ENCODE data around the gene PRCD.

Gene PRCD

DNA sequence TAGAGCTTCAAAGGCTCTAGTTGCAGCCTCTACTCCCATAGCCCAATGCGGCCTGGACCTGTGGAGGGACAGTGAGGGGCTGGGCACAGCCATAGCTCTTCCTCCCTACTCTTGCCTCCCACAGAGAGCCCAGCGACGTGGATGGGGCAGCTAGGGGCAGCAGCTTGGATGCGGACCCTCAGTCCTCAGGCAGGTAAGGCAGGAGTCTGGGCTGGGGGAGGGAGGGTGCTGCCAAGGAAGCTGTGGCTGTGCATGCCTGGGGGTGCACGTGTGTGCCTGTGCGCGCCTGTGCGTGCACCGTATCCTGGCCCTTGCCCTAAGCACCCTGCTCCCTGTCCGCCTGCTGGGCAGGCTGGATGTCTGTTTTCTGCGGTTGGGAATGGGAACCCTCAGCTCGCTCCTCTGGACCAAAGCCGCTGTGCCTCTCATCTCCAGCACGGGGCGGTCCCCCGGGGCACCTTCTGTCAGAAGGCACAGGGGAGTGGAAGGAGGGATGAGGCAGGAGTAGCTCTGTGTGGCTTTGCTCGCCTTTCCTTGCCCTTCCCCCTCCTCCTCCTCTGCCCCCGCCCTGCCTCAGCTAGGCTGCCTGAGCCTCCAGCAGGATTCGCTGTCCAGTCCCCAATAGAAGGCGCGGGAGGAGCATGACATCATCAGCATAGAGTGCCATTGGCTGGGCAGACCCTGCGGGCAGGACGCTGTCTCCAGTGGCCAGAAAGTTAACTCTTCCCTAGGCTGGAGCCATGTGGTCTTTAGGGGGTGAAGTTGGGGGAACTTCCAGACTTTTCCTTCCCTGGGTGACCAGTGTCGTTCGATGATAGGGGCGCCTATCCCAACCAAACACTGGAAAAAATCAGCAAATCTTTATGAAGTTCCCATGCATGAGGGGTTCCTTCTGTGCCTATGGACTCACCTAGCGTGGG lies 797 bp downstream of the PRCD start:
- no peak for DNase-seq (ENCODE audit: low read depth in 2 of 2)

DNA sequence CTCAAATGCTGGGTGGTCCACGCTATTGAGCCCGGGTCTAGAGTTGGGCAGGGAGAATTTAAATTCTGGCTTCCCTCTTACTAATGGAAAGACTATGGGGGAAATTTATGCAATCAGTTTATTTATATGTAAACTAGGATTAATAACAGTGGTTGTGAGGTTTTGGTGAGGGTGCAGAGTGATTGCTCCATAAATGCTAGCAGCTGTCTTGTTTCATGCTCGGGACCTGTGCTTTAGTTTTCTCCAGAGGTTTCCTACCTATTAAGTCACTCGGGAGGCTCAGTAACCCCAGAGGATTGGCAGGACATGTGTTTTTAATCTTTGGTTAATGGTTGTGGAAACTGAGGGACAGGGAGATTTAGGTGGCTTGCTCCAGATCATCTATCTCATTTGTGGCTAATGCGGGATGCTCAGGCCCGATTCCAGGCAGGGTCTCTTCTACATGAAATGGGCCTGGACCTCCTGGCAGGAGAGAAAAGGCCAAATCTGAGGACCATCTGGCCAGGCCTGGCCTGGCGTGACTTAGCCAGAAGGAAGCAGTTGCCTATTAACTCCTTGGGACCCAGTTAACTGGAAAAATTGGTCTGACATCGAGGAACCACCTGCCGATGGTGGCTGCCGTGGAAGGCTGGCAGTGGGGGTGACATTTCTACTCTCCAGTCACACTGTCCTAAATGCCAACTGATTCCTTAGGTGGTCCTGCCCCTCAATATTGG lies 2.1 kb downstream of the PRCD start:
- DNase-seq (ENCODE audit: low read depth in 2 of 2), result no peak

- no peak for DNase-seq (ENCODE audit: low read depth in 2 of 2)
Observed at GRCh38 chr17:76542566-76542971, 2.7 kb downstream of the PRCD start.

DNA sequence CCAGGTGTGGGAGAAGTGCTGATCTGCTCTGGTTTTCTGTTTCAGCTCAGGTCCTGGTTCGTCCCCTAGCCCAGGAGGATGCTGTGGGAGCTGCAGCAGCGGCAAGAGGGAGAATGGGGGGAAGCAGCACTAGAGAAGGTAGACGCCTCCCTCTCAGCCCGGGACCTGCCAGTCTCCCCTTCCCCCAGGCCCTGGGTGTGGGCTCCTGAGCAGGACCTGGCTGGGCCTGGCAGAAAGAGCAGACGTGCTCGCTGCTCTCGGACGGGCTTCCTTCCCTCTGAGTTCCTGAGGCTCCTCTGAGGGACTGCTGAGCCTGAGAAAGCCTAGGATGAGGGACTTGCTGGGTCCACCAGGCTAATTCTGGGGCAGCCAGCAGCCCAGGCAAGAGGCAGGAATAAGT lies 3.1 kb downstream of the PRCD start:
- DNase-seq (ENCODE audit: low read depth in 2 of 2), result no peak

DNA sequence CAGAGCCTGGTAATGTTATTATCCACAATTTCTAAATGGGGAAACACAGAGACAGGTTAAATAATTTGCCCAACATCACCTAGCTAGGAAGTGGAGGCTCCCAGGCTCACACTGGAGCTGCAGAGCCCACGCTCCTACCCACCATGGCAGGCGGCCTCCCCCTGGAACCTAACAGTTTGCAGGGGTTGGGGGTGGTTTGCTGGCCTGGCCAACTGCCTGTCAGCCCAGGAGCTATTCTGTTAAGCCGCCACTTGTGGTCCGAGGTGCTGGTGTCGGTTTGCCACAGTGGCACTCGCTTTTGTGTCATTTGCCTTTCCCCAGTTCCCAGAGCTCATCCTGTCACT lies 3.6 kb downstream of the PRCD start:
- no peak for DNase-seq (ENCODE audit: low read depth in 2 of 2)

DNA sequence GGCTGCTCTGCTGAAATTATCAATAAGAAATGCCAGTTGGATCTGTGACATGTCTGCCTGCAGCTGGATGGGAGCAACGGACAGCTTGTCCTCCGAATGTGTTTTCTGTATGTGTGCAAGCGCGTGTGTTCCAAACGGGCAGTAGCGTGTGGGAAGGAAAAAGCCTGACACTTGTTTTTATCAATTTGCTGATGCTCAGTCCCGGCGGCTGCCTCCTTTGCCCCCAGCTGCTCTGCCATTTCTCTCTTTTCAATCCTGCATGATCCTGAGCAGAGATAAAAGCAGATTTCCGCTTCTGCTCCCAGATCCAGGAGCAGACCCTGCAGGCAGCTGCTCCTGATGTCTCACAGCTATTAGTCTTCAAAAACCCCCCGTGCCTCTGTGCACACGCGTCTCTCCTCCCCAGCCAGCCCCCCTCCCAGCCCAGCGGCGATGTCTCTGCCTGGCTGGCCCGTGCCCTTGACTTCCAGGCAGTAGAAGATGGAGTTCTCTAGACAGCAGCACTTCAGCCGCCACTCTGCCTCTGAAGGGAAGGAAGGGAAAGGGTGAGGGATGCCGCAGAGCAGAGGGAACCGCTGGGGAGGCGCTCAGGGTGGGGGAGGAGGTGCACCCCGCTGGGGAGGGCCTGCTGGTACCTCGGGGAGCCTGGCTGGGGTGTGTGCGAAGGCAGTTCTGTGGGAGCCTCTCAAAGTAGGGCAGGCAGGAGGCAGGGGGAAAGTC lies 4.1 kb downstream of the PRCD start:
- no peak for DNase-seq (ENCODE audit: low read depth in 2 of 2)

- no peak for DNase-seq (ENCODE audit: low read depth in 2 of 2)
Observed at GRCh38 chr17:76544546-76545365, 4.9 kb downstream of the PRCD start.

- no peak for DNase-seq (ENCODE audit: low read depth in 2 of 2)
Observed at GRCh38 chr17:76545918-76546555, 6.2 kb downstream of the PRCD start.

DNA sequence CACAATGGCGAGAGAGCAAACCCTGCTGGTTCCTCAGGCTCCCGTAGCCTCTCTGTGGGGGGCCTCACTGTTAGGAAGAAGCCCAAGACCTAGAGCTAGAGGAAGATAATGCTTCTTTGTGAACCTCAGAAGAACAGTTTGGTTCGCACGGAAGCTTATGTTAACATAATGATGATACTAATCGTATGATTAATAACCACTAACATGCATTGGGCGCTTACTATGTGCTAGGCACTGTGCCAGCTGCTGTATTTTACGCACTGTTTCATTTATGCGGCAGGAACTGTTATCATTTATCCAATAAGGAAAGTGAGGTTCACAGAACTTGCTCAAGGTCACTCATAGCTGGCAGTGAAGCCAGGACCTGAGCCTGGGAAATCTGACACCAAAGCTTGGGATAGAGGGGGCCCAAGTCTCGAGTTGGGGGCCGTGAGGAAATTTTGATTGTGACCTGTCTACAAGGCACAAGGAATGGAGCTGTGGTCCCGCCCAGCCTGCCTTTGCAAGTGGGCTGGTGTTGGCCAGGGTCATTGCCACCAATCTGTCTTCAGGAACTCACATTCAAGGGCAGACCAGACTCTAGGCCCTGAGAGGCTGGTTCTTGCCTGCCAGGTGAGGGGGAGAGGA lies 6.8 kb downstream of the PRCD start:
- no peak for DNase-seq (ENCODE audit: low read depth in 2 of 2)

- peak; percentile 39 to 42 for DNase-seq (ENCODE audit: low read depth in 2 of 2)
Observed at GRCh38 chr17:76547183-76547641, 7.4 kb downstream of the PRCD start.

DNA sequence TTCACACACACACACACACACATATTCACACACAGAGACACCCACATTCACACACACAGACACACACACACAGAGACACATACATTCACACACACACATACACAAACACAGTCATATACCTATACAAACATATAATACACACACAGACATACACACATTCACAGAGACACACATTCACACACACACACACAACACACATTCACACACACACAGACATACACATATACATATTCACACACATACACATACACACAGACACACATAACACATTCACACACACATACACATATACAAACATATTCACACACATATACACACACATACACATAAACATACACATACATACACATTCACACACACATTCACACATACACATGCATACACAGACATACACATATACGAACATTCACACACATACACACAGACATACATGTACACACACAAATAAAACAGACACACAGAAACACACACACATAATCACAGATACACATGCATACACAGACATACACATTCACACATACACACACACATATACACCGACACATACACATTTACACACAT lies 7.9 kb downstream of the PRCD start:
- no peak for DNase-seq (ENCODE audit: low read depth in 2 of 2)

GRCh38 chr17:76548378-76549214 lies 8.8 kb downstream of the PRCD start:
- DNase-seq (ENCODE audit: low read depth in 2 of 2), result no peak

DNA sequence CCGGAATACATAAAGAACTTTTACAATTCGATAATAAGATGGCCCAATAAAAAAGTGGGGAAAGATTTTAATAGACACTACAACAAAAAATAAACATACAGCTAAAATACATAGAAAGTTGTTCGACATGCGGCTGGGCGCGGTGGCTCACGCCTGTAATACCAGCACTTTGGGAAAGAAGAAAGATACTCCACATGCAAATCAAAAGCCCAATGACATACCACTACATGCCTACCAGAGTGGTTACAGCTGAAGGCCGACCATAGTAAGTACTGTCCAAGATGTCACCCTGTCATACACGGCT lies 9.3 kb downstream of the PRCD start:
- no peak for DNase-seq (ENCODE audit: low read depth in 2 of 2)

GRCh38 chr17:76549539-76549938 lies 9.7 kb downstream of the PRCD start:
- no peak for DNase-seq (ENCODE audit: low read depth in 2 of 2)

GRCh38 chr17:76550712-76551615 lies 11.1 kb downstream of the PRCD start:
- no peak for DNase-seq (ENCODE audit: low read depth in 2 of 2)

GRCh38 chr17:76551685-76552084 lies 11.8 kb downstream of the PRCD start:
- no peak for DNase-seq (ENCODE audit: low read depth in 2 of 2)

- DNase-seq (ENCODE audit: low read depth in 2 of 2), result no peak
Observed at GRCh38 chr17:76553178-76553908, 13.5 kb downstream of the PRCD start.

DNA sequence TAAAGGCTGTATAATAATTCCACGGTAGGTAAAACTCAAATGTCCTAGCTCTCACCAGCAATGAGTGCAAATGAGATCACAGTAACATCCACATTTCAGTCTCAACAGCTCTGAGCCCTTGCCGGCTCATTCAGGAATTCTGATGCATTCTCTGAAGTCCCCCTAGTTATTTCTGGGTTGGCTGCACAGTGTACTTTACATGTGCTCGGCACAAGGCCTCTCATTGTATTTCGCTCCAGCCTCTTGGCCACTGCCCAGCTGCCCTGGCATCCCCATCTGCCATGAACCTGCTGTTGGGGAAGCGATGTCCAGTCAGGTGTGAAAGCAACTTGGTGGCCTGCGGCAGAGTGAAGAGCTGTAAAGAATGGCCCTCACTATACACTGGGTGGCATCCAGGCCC lies 14.3 kb downstream of the PRCD start:
- DNase-seq (ENCODE audit: low read depth in 2 of 2), result no peak
